SK-N-SH treated with all-trans-retinoic acid at 6 μM for 48 hours (cell line): ENCODE results near the gene LRFN5.

Source experiments
- ATAC-seq: fragments of 200-7000 bp; cut with Tn5 transposase; 3 replicates; pipeline ENCODE4 v1.9.1; 2020; ENCODE audit warnings: mild to moderate bottlenecking, moderate library complexity
- ARNTL ChIP-seq: fragments of 450-650 bp; formaldehyde crosslinking; IDR thresholded peaks from 2 replicates; pipeline ENCODE4 v1.5.0; 2020; ENCODE audit warnings: low read depth, mild to moderate bottlenecking, moderate library complexity, borderline replicate concordance
- BACH2 ChIP-seq: fragments of 250-450 bp; sonication (Bioruptor Pico); IDR thresholded peaks from 2 replicates; pipeline ENCODE4 v1.9.0; 2021; ENCODE audit warnings: mild to moderate bottlenecking, borderline replicate concordance
- CREB5 ChIP-seq: fragments of 250-450 bp; sonication (Bioruptor Pico); IDR thresholded peaks from 2 replicates; pipeline ENCODE4 v1.5.1; 2020; ENCODE audit warnings: low read depth, mild to moderate bottlenecking, moderate library complexity
- CSDC2 ChIP-seq: fragments of 250-450 bp; sonication (Bioruptor Pico); IDR thresholded peaks from 2 replicates; pipeline ENCODE4 v1.5.0; 2020; ENCODE audit warnings: mild to moderate bottlenecking, moderate library complexity
- ESRRG ChIP-seq: fragments of 250-450 bp; sonication (Bioruptor Pico); IDR thresholded peaks from 2 replicates; pipeline ENCODE4 v1.6.1; 2021; ENCODE audit warnings: mild to moderate bottlenecking
- GLIS3 ChIP-seq: fragments of 250-450 bp; sonication (Bioruptor Pico); IDR thresholded peaks from 2 replicates; pipeline ENCODE4 v1.5.0; 2020; ENCODE audit warnings: mild to moderate bottlenecking, moderate library complexity
- ISL1 ChIP-seq: fragments of 250-450 bp; sonication (Bioruptor Pico); IDR thresholded peaks from 2 replicates; pipeline ENCODE4 v2.1.2; 2022; ENCODE audit warnings: mild to moderate bottlenecking, moderate library complexity
- OSR1 ChIP-seq: fragments of 250-450 bp; sonication (Bioruptor Pico); IDR thresholded peaks from 2 replicates; pipeline ENCODE4 v1.8.0; 2022; ENCODE audit warnings: moderate library complexity, mild to moderate bottlenecking, inconsistent platforms
- PATZ1 ChIP-seq: fragments of 250-450 bp; sonication (Bioruptor Pico); IDR thresholded peaks from 2 replicates; pipeline ENCODE4 v1.8.0; 2020; ENCODE audit warnings: mild to moderate bottlenecking, moderate library complexity, borderline replicate concordance
- PPARA ChIP-seq: fragments of 250-450 bp; sonication (Bioruptor Pico); IDR thresholded peaks from 2 replicates; pipeline ENCODE4 v1.5.0; 2020; ENCODE audit warnings: mild to moderate bottlenecking, borderline replicate concordance
- RARB ChIP-seq: fragments of 250-450 bp; sonication (Bioruptor Pico); IDR thresholded peaks from 2 replicates; pipeline ENCODE4 v1.8.0; 2021; ENCODE audit warnings: mild to moderate bottlenecking, moderate library complexity
- SNAI2 ChIP-seq: fragments of 250-450 bp; sonication (Bioruptor Pico); IDR thresholded peaks from 2 replicates; pipeline ENCODE4 v1.5.0; 2020; ENCODE audit warnings: mild to moderate bottlenecking, moderate library complexity
- TCF4 ChIP-seq: fragments of 250-450 bp; sonication (Bioruptor Pico); IDR thresholded peaks from 2 replicates; pipeline ENCODE4 v1.8.0; 2021; ENCODE audit warnings: mild to moderate bottlenecking, moderate library complexity, borderline replicate concordance
- TOX ChIP-seq: fragments of 250-450 bp; sonication (Bioruptor Pico); IDR thresholded peaks from 2 replicates; pipeline ENCODE4 v1.8.0; 2021; ENCODE audit warnings: mild to moderate bottlenecking, moderate library complexity, borderline replicate concordance
- ZC3H10 ChIP-seq: fragments of 250-450 bp; sonication (Bioruptor Pico); IDR thresholded peaks from 2 replicates; pipeline ENCODE4 v1.5.1; 2021; ENCODE audit warnings: mild to moderate bottlenecking, moderate library complexity
- ZFP3 ChIP-seq: fragments of 250-450 bp; sonication (Bioruptor Pico); IDR thresholded peaks from 2 replicates; pipeline ENCODE4 v1.5.0; 2020; ENCODE audit warnings: mild to moderate bottlenecking, moderate library complexity
- ZFP30 ChIP-seq: fragments of 450-650 bp; formaldehyde crosslinking; IDR thresholded peaks from 2 replicates; pipeline ENCODE4 v1.5.0; 2022; ENCODE audit warnings: mild to moderate bottlenecking, moderate library complexity
- ZNF565 ChIP-seq: fragments of 450-650 bp; formaldehyde crosslinking; conservative IDR thresholded peaks from 2 replicates; pipeline ENCODE4 v1.5.0; 2020; ENCODE audit warnings: low read depth, mild to moderate bottlenecking, moderate library complexity
- ZNF70 ChIP-seq: fragments of 450-650 bp; formaldehyde crosslinking; IDR thresholded peaks from 2 replicates; pipeline ENCODE4 v1.5.0; 2020; ENCODE audit warnings: mild to moderate bottlenecking, moderate library complexity
- ZNF8 ChIP-seq: fragments of 450-650 bp; formaldehyde crosslinking; IDR thresholded peaks from 2 replicates; pipeline ENCODE4 v1.5.0; 2020; ENCODE audit warnings: mild to moderate bottlenecking, moderate library complexity

Gene LRFN5

GRCh38 chr14:41865894-41866293 is 259.2 kb downstream of the LRFN5 start (continued):
- no peak for TF ChIP-seq CREB5 (CRISPR knock-in tag)
- no peak for TF ChIP-seq PATZ1 (CRISPR knock-in tag)
- no peak for TF ChIP-seq ARNTL (CRISPR knock-in tag)
- no peak for TF ChIP-seq TOX (CRISPR knock-in tag)
- no peak for TF ChIP-seq ZNF8 (CRISPR knock-in tag)
- no peak for TF ChIP-seq BACH2 (CRISPR knock-in tag)
- TF ChIP-seq ZNF565, result no peak

- ATAC-seq, result no peak
- TF ChIP-seq TCF4 (CRISPR knock-in tag), result no peak
- TF ChIP-seq CREB5 (CRISPR knock-in tag), result no peak
- TF ChIP-seq ESRRG (CRISPR knock-in tag), result no peak
- no peak for TF ChIP-seq ZC3H10 (CRISPR knock-in tag)
- no peak for TF ChIP-seq CSDC2 (CRISPR knock-in tag)
- TF ChIP-seq ZNF70, result no peak
- no peak for TF ChIP-seq GLIS3 (CRISPR knock-in tag)
- TF ChIP-seq ISL1 (CRISPR knock-in tag), result no peak
- TF ChIP-seq ZFP30 (CRISPR knock-in tag), result no peak
- TF ChIP-seq ZFP3 (CRISPR knock-in tag), result no peak
- no peak for TF ChIP-seq ARNTL (CRISPR knock-in tag)
- no peak for TF ChIP-seq RARB (CRISPR knock-in tag)
Observed at GRCh38 chr14:41868396-41868795, 261.7 kb downstream of the LRFN5 start.

GRCh38 chr14:41872931-41873685 is 266.4 kb downstream of the LRFN5 start:
- TF ChIP-seq TOX (CRISPR knock-in tag), result no peak
- TF ChIP-seq ZNF8 (CRISPR knock-in tag), result no peak
- TF ChIP-seq ISL1 (CRISPR knock-in tag), result no peak
- no peak for TF ChIP-seq ZFP3 (CRISPR knock-in tag)
- ATAC-seq, result no peak

GRCh38 chr14:41873686-41874317 is 267.1 kb downstream of the LRFN5 start:
- no peak for TF ChIP-seq ESRRG (CRISPR knock-in tag)
- TF ChIP-seq CSDC2 (CRISPR knock-in tag), result no peak
- TF ChIP-seq PPARA, result no peak
- no peak for TF ChIP-seq SNAI2 (CRISPR knock-in tag)
- TF ChIP-seq TOX (CRISPR knock-in tag), result no peak
- no peak for ATAC-seq

- TF ChIP-seq PPARA, result no peak
- TF ChIP-seq ESRRG (CRISPR knock-in tag), result no peak
- TF ChIP-seq ZC3H10 (CRISPR knock-in tag), result no peak
- no peak for TF ChIP-seq TCF4 (CRISPR knock-in tag)
- TF ChIP-seq GLIS3 (CRISPR knock-in tag), result no peak
- no peak for TF ChIP-seq OSR1 (CRISPR knock-in tag)
- TF ChIP-seq SNAI2 (CRISPR knock-in tag), result no peak
- ATAC-seq, result no peak
Observed at GRCh38 chr14:41875116-41875515, 268.4 kb downstream of the LRFN5 start.

GRCh38 chr14:41878321-41878720 is 271.6 kb downstream of the LRFN5 start:
- TF ChIP-seq ZNF70, result no peak
- no peak for TF ChIP-seq PPARA
- TF ChIP-seq ZNF8 (CRISPR knock-in tag), result no peak
- TF ChIP-seq ARNTL (CRISPR knock-in tag), result no peak
- no peak for TF ChIP-seq PATZ1 (CRISPR knock-in tag)
- TF ChIP-seq ZNF565, result no peak
- no peak for ATAC-seq
